Prostate gland (tissue), 2 donors: ENCODE data around the gene ANKFY1. TPM values are rescaled to one million over a fixed set of nuclear protein-coding genes. Genes with fewer than 3 reads are reported as not detected.
"Not testable (repeated sequence)": the region's sequence is repeated elsewhere in the genome, so short reads cannot be mapped to it uniquely, and the experiment has no call there.

Experiments used
- DNase-seq: peaks from one replicate; pipeline ENCODE4 v3.0.0-alpha.2; 2019; ENCODE audit warnings: low spot score
- H3K27ac ChIP-seq, 2 donors: fragments of 200-600 bp; sonication (generic); 2 replicates each; pipeline ENCODE4 v1.5.1; 2017 to 2019
- H3K27me3 ChIP-seq: fragments of 200-600 bp; sonication (generic); replicated peaks from 2 replicates; pipeline ENCODE4 v1.5.1; 2019; ENCODE audit not compliant: insufficient read depth
- H3K36me3 ChIP-seq, 2 donors: fragments of 200-600 bp; sonication (generic); 1 replicate in 1 of 2; 2 replicates in 1 of 2; pipeline versions ENCODE4 v1.5.1 to v1.8.1; 2017 to 2019
- H3K4me1 ChIP-seq: fragments of 200-600 bp; sonication (generic); replicated peaks from 2 replicates; pipeline ENCODE4 v1.5.1; 2019
- H3K4me3 ChIP-seq, 2 donors: fragments of 200-600 bp; sonication (generic); 2 replicates each; pipeline ENCODE4 v1.5.1; 2017 to 2019
- H3K9me3 ChIP-seq: fragments of 200-600 bp; sonication (generic); 2 replicates; pipeline ENCODE4 v1.5.1; 2017
- CTCF ChIP-seq, 4 experiments: fragments of 200-600 bp in 2 of 4; fragments of 450-650 bp in 2 of 4; sonication (generic) in 2 of 4; IDR thresholded peaks; 1 replicate in 3 of 4; 2 replicates in 1 of 4; pipeline ENCODE4 v1.5.1; 2016 to 2019; ENCODE audit warnings: antibody characterized with exemption in 4 of 4, mild to moderate bottlenecking in 2 of 4, moderate library complexity in 2 of 4
- POLR2A ChIP-seq: fragments of 450-650 bp; IDR thresholded peaks from one replicate; pipeline ENCODE4 v1.6.1; 2016; ENCODE audit warnings: antibody characterized with exemption, mild to moderate bottlenecking
- POLR2AphosphoS5 ChIP-seq: sonication (generic); formaldehyde crosslinking; IDR thresholded peaks from one replicate; pipeline ENCODE4 v1.6.1; 2017; ENCODE audit warnings: antibody characterized with exemption
- WGBS: methylation state at CpG from one replicate; pipeline ENCODE4 v1.1.5; 2018; 5-methylcytosine and 5-hydroxymethylcytosine counted together
- intact Hi-C: fragments of 100-400 bp; cut with DNase I; formaldehyde crosslinking; loops from one replicate; pipeline ENCODE4 v1.14.2; 2022
- total RNA-seq, 2 donors: library from RNA; depleted of rRNA; stranded (reverse); fragments of >200 nt; gene quantifications; one replicate each; pipeline ENCODE4 v1.1.0, GENCODE V29; 2016

The ANKFY1 gene
- total RNA-seq, 2 donors from 2014 or later, result 35.2 to 46.0 TPM

- H3K27ac ChIP-seq, result no peak overlapping the region
- no peaks in the 10 kb centered on the region for H3K27me3 ChIP-seq
- intact Hi-C loops, result no loop called here
- no peak for DNase-seq
- 78% methylated on average over 2 of the region's 2 CpGs for WGBS
- no peaks in the 10 kb centered on the region for H3K9me3 ChIP-seq
- H3K4me1 ChIP-seq, result peaks cover 23% of the 10 kb centered on the region
- TF ChIP-seq POLR2A, result no peak
- TF ChIP-seq CTCF (IDR thresholded peaks at IDR 0.05), result no peak
- TF ChIP-seq POLR2AphosphoS5, result no peak
- no peak overlapping the region for H3K4me3 ChIP-seq
- H3K36me3 ChIP-seq, result no peaks in the 10 kb centered on the region
Observed at GRCh38 chr17:4140125-4140524, 123.7 kb downstream of the ANKFY1 start.

- H3K4me3 ChIP-seq, result not testable (repeated sequence)
Observed at GRCh38 chr17:4138906-4139526, 124.8 kb downstream of the ANKFY1 start.

GRCh38 chr17:4136373-4136772 lies 127.4 kb downstream of the ANKFY1 start:
- Histone ChIP-seq H3K4me1 (peaks cover 18% of the 10 kb centered on the region), H3K4me3 (no peak overlapping the region), H3K27me3 (no peaks in the 10 kb centered on the region), H3K36me3 (no peaks in the 10 kb centered on the region), H3K27ac (peak overlapping the region; percentile 8 to 73), H3K9me3 (no peaks in the 10 kb centered on the region)
- 59% methylated on average over 6 of the region's 6 CpGs for WGBS
- peak; percentile 90 for DNase-seq
- intact Hi-C loops, result no loop called here
- no peak for TF ChIP-seq POLR2A
- peak; percentile 90 for TF ChIP-seq POLR2AphosphoS5

More at GRCh38 chr17:4138906-4139526, 124.8 kb downstream of the ANKFY1 start:
- DNase-seq, H3K27me3 ChIP-seq, H3K9me3 ChIP-seq, intact Hi-C loops, H3K36me3 ChIP-seq, H3K27ac ChIP-seq: not testable (repeated sequence)
- H3K4me1 ChIP-seq, result peaks cover 18% of the 10 kb centered on the region
- WGBS, result 82% methylated on average over 9 of the region's 9 CpGs

- 95% methylated on average over 3 of the region's 3 CpGs for WGBS
Observed at GRCh38 chr17:4135489-4135888, 128.3 kb downstream of the ANKFY1 start.

GRCh38 chr17:4134721-4135120 lies 129.1 kb downstream of the ANKFY1 start:
- TF ChIP-seq POLR2AphosphoS5 (no peak), CTCF (IDR thresholded peaks at IDR 0.05) (no peak), POLR2A (no peak)
- Histone ChIP-seq H3K36me3 (no peaks in the 10 kb centered on the region), H3K27ac (no peak overlapping the region), H3K27me3 (no peaks in the 10 kb centered on the region), H3K4me1 (peaks cover 14% of the 10 kb centered on the region), H3K4me3 (no peak overlapping the region), H3K9me3 (no peaks in the 10 kb centered on the region)
- no peak for DNase-seq
- intact Hi-C loops, result no loop called here
- 65% methylated on average over 3 of the region's 3 CpGs for WGBS

More at GRCh38 chr17:4135489-4135888, 128.3 kb downstream of the ANKFY1 start:
- H3K36me3 ChIP-seq, result no peaks in the 10 kb centered on the region
- no peak for DNase-seq
- no peak overlapping the region for H3K27ac ChIP-seq
- no peak overlapping the region for H3K4me3 ChIP-seq
- no peaks in the 10 kb centered on the region for H3K27me3 ChIP-seq
- peaks cover 14% of the 10 kb centered on the region for H3K4me1 ChIP-seq
- no peaks in the 10 kb centered on the region for H3K9me3 ChIP-seq
- intact Hi-C loops, result no loop called here
- no peak for TF ChIP-seq POLR2AphosphoS5
- TF ChIP-seq POLR2A, result no peak
- TF ChIP-seq CTCF (IDR thresholded peaks at IDR 0.05), result no peak

GRCh38 chr17:4130715-4131114 lies 133.1 kb downstream of the ANKFY1 start:
- TF ChIP-seq POLR2A (no peak), POLR2AphosphoS5 (no peak)
- Histone ChIP-seq H3K27me3 (no peaks in the 10 kb centered on the region), H3K36me3 (no peaks in the 10 kb centered on the region), H3K9me3 (no peaks in the 10 kb centered on the region), H3K4me1 (no peaks in the 10 kb centered on the region), H3K27ac (no peak overlapping the region), H3K4me3 (no peak overlapping the region)
- 72% methylated on average over 7 of the region's 7 CpGs for WGBS
- intact Hi-C loops, result no loop called here
- DNase-seq, result no peak
